ENCODE results near the gene ZNF10.

DNA sequence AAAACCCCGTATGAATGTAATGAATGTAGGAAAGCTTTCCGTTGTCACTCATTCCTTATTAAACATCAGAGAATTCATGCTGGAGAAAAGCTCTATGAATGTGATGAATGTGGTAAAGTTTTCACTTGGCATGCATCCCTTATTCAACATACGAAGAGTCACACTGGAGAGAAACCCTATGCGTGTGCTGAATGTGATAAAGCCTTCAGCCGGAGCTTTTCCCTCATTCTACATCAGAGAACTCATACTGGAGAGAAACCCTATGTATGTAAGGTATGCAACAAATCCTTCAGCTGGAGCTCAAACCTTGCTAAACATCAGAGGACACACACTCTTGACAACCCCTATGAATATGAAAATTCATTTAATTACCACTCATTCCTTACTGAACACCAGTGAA lies 24.2 kb upstream of the ZNF10 start:
- no peak for TF ChIP-seq CTCF (IDR thresholded peaks at IDR 0.05; ENCODE audit: low read depth, low read length, poor library complexity, severe bottlenecking)
- TF ChIP-seq EZH2phosphoT487 (IDR thresholded peaks at IDR 0.05; ENCODE audit: borderline replicate concordance, low read length), result no peak
